ENCODE measurements around the gene SERINC5. TPM values are rescaled to one million over a fixed set of nuclear protein-coding genes. Genes with fewer than 3 reads are reported as not detected.
A peak's percentile ranks its signal among the peaks of the same experiment; 100 is the strongest.

Gene SERINC5
- polyA plus RNA-seq, 3 donors, result 5.0 to 35.9 (median 7.3) TPM

- Histone ChIP-seq H3K9me3 (replicated peaks in 1 of 2; ENCODE audit: control insufficient read depth in 1 of 2, insufficient read depth in 1 of 2, low read length in 2 of 2) (no peaks in the 10 kb centered on the region), H3K27me3 (ENCODE audit: control insufficient read depth in 2 of 2, insufficient read depth in 2 of 2, low read length in 2 of 2) (no peaks in the 10 kb centered on the region), H3K4me1 (ENCODE audit: control insufficient read depth in 1 of 2, insufficient read depth in 2 of 2, low read length in 2 of 2) (no peaks in the 10 kb centered on the region), H4K20me1 (ENCODE audit: insufficient read depth, low read length) (no peaks in the 10 kb centered on the region), H3K27ac (ENCODE audit: low read depth in 1 of 2, low read length in 2 of 2) (no peak overlapping the region), H3K4me3 (replicated peaks in 1 of 3; ENCODE audit: low read depth in 2 of 3, low read length in 3 of 3) (no peak overlapping the region), H3K36me3 (replicated peaks in 1 of 2; ENCODE audit: control insufficient read depth in 1 of 2, insufficient read depth in 2 of 2, low read length in 2 of 2) (peaks cover 9 to 53% of the 10 kb centered on the region in 2 donors), H3K4me2 (replicated peaks; ENCODE audit: extremely low read depth, low read length, poor library complexity, severe bottlenecking) (no peak overlapping the region), H2AFZ (ENCODE audit: insufficient read depth, low read depth, low read length, poor library complexity, severe bottlenecking) (no peak overlapping the region), H3K79me2 (ENCODE audit: insufficient read depth, low read length) (no peaks in the 10 kb centered on the region), H3K9ac (ENCODE audit: insufficient read depth, low read length, poor library complexity, severe bottlenecking) (no peak overlapping the region)
- peaks cover 19% of the 10 kb centered on the region for H3K4me1 Mint-ChIP-seq
- no peak for DNase-seq
- H3K4me3 Mint-ChIP-seq, result no peak overlapping the region
- H3K27ac Mint-ChIP-seq, result peak overlapping the region in 2 of 7 donors; percentile 7 to 46
- no peak for TF ChIP-seq CTCF (IDR thresholded peaks at IDR 0.05)
- H3K9me3 Mint-ChIP-seq, result peaks cover 0 to 3% (median 0%) of the 10 kb centered on the region in 7 donors
- 40% methylated on average over 1 of the region's 5 CpGs for WGBS (ENCODE audit: insufficient coverage)
- peaks cover 40 to 59% of the 10 kb centered on the region in 2 donors for H3K36me3 Mint-ChIP-seq
- intact Hi-C loops (cut with micrococcal nuclease), result no loop called here
- H3K27me3 Mint-ChIP-seq (ENCODE audit: low read depth in 3 of 3), result peaks cover 0 to 1% (median 0%) of the 10 kb centered on the region in 3 donors
These were observed 81.1 kb downstream of the SERINC5 start for GRCh38 chr5:80174790-80175189.

- H3K9me3 ChIP-seq (replicated peaks in 1 of 2; ENCODE audit: control insufficient read depth in 1 of 2, insufficient read depth in 1 of 2, low read length in 2 of 2), result no peaks in the 10 kb centered on the region
- no peak for TF ChIP-seq CTCF (IDR thresholded peaks at IDR 0.05)
- 96% methylated on average over 3 of the region's 9 CpGs for WGBS (ENCODE audit: insufficient coverage)
- no peak overlapping the region for H3K9ac ChIP-seq (ENCODE audit: insufficient read depth, low read length, poor library complexity, severe bottlenecking)
- peaks cover 9 to 65% of the 10 kb centered on the region in 2 donors for H3K36me3 ChIP-seq (replicated peaks in 1 of 2; ENCODE audit: control insufficient read depth in 1 of 2, insufficient read depth in 2 of 2, low read length in 2 of 2)
- no peaks in the 10 kb centered on the region for H3K27me3 ChIP-seq (ENCODE audit: control insufficient read depth in 2 of 2, insufficient read depth in 2 of 2, low read length in 2 of 2)
- no peaks in the 10 kb centered on the region for H3K79me2 ChIP-seq (ENCODE audit: insufficient read depth, low read length)
- H3K4me3 ChIP-seq (replicated peaks in 1 of 3; ENCODE audit: low read depth in 2 of 3, low read length in 3 of 3), result no peak overlapping the region
- H3K4me2 ChIP-seq (replicated peaks; ENCODE audit: extremely low read depth, low read length, poor library complexity, severe bottlenecking), result no peak overlapping the region
- H3K27ac ChIP-seq (ENCODE audit: low read depth in 1 of 2, low read length in 2 of 2), result peak overlapping the region in 1 of 2 donors; percentile 34
- H4K20me1 ChIP-seq (ENCODE audit: insufficient read depth, low read length), result no peaks in the 10 kb centered on the region
- H3K4me1 ChIP-seq (ENCODE audit: control insufficient read depth in 1 of 2, insufficient read depth in 2 of 2, low read length in 2 of 2), result peaks cover 6 to 11% of the 10 kb centered on the region in 2 donors
- peak overlapping the region in 3 of 7 donors; percentile 7 to 28 (median 23) for H3K27ac Mint-ChIP-seq
- intact Hi-C loops (cut with micrococcal nuclease), result no loop called here
- H3K27me3 Mint-ChIP-seq (ENCODE audit: low read depth in 3 of 3), result peaks cover 0 to 1% (median 0%) of the 10 kb centered on the region in 3 donors
- no peak overlapping the region for H3K4me3 Mint-ChIP-seq
- DNase-seq, result no peak
- H3K36me3 Mint-ChIP-seq, result peaks cover 56 to 70% of the 10 kb centered on the region in 2 donors
- no peak overlapping the region for H2AFZ ChIP-seq (ENCODE audit: insufficient read depth, low read depth, low read length, poor library complexity, severe bottlenecking)
- peaks cover 19% of the 10 kb centered on the region for H3K4me1 Mint-ChIP-seq
- H3K9me3 Mint-ChIP-seq, result peaks cover 0 to 3% (median 0%) of the 10 kb centered on the region in 7 donors
These were observed 83.7 kb downstream of the SERINC5 start for GRCh38 chr5:80172067-80172695.
